ENCODE results near the gene NFYC.
"Not testable (repeated sequence)": the region's sequence is repeated elsewhere in the genome, so short reads cannot be mapped to it uniquely, and the experiment has no call there.

NFYC gene

DNA sequence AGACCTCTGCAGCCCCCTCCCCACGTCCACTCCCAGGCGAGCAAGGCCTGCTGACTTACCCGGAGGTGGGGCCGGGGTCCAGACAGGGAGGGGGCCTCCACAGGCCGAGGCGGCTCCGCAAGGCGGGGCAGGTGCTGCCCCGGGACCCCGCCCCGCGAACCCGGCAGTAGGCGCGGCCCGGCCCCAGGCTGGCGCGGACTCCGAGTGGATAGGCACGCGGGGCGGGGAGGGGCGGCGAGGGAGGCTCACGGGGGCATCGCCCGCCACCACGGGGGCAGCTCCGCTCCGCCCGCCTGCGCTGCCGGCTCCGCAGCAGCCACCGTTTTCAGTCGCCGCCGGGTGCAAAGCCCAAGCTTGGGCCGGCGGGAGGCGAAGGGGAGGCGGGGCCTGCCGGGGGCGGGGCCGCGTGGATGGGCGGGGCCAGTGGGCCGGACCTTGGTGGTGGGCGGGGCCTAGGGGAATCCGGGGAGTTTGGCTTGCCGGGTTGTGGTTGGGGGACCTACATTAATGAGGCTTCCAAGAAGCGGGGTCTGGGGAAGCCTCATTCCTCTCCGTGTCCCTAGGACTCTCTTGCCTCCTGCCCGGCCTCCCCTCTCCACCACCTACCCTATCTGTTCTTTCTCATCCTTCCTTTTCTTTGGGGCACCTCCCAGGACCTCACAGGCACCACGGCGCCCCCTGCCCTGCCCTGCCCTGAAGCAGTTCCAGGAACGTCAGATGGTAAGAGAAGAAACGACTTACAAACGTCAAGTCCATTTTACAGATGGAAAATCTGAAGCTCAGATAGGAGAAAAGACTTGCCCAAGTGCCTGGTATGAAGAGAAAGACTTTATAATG lies 26.0 kb upstream of the NFYC start, which contains the start of gene RIMS3:
Gene RIMS3 (minus strand): TSS at position 348 of the 837 bp plus-strand sequence. CDS start 23,757 bp downstream, outside the sequence.
- DNase-seq (ENCODE audit: low spot score) = peak; percentile 80

DNA sequence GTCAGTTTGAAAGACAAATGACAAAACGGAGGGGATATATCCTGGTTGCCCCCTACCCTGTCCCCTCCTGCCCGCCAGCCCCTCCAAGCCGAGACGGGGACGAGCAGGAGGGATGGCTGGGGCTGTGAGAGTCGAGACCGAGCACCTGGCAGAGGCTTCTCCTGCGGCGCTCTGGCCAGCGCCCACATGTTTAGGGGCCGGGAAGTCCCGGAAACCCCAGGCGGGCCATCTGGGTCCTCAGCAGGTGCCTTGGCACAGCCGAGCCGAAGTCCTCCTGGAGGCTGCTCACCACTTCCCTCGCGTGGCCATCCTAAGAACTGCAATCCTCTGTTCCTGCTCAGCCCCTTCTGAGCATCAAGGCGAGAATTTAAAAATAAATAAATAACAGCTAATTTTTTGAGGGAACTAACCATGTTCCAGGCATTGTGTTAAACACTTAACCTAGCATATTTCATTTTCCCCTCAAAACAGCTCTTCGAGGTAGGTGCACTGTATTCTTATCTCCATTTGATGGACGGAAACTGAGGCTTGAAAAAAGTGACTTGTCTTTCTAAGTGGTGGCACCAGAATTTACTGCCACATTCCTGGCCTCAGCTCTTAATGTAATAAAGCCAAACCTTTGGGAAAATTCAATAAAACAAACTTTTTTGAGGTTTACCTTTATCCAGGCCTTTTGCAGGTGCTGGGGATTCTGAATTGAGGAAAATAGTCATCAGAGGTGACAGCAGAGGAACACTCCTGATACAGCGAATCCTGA lies 22.6 kb upstream of the NFYC start:
- peak; percentile 84 for DNase-seq (ENCODE audit: low spot score)

DNA sequence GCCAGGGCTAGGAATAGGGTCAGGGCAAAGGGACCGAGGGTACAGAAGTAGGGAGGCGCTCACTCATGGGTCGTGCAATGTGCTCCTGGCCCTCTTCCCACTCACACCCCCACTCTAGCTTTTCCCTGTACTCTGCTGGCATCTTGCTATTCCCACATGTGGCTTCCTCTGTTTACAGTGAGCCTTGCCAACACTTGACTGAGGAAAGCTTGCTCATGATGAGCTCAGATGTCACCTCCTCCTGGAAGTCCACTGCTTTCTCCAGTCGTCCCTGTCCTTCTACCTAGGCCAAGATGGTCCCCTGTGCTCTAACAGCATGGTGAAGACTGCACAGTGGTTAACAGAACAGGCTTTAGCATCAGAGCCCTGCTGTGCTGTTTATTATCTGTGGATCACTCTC lies 18.1 kb upstream of the NFYC start:
- no peak for DNase-seq (ENCODE audit: low spot score)

DNA sequence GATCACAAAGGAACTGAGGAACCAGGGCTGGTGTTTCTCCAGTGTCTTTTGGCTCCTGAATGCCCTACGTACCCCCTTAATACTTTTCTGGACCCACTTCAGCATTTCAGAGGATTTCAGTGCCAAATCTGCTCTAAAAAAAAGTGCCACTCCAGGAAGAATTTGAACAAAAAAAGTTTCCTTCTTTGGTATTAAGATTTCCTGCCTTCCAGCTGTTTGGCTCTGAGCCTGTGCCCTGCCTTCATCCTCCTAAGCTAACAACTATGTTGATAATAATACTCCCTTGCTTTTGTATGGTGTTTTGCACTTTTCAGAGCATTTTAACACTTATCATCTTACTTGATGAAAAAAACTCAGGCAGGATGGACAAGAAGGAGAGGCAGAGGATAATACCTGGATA lies 15.0 kb upstream of the NFYC start:
- DNase-seq (ENCODE audit: low spot score) = no peak

DNA sequence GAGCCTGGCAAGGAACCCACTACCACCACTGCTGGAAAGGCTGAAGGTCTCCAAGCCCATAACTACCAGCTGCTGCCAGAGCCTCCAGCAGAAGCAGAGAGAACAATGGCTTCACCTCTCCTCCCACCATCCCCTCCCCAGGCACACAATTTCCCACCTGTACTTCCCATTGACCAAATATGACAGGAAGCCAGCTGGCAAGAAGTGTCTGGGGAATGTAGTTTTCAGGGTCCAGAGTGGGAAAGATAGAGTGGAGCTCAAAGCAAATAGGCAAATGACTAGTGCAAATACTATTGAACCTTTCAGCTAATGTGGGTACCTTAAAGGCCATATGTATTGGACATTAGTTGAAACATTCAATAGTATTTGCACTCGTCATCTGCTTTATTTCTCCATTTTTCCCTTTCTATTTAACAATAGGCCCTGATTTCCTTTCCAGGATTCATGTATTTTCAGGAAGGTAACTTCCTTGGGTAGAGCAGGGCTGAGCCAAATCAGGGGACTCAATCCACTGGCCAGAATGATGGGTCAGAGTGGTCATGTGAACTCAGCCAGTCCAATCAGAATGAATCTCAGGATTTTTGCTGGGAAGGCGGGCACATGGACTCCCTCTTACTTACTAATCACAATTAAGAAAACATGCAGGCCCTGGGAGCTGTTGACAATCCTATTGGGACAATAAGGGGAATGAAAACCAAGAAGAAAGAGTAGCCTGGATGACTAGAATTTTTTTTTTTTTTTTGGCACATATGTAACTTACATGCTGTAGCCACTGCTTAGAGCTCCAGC lies 12.1 kb upstream of the NFYC start:
- DNase-seq (ENCODE audit: low spot score) = no peak

DNA sequence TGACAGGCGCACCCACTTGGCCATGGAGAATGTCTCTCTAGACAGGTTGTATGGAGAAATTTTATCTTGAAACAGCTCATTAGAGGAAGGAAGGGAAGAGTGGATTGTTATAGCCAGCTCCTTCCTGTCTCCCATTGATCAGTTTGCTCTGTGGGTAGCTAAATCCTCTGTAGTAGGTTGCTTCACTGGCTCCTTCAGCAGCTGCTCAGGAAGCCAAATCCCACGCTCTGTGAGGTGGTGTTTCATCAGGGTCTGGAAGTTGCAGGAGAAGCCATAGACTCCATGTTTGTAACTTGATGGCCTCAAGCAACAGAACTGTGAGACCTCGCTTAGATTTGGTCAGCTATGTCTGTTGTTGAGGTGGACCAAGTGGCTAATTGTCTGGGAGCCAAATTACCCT lies 6.8 kb upstream of the NFYC start:
- DNase-seq (ENCODE audit: low spot score) = no peak

DNA sequence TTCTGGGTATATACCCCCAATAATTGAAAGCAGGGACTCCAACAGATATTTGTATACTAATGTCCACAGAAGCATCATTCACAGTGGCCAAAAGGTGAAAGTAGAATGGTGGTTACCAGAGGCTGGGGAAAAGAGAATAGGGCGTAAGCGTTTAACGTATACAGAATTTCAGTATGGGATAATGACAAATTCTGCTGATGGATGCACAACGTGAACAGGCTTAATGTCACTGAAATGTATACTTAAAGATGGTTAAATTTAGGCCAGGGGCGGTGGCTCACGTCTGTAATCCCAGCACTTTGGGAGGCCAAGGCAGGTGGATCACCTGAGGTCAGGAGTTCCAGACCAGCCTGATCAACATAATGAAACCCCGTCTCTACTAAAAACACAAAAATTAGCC lies 4.4 kb upstream of the NFYC start:
- DNase-seq (ENCODE audit: low spot score) = no peak

DNA sequence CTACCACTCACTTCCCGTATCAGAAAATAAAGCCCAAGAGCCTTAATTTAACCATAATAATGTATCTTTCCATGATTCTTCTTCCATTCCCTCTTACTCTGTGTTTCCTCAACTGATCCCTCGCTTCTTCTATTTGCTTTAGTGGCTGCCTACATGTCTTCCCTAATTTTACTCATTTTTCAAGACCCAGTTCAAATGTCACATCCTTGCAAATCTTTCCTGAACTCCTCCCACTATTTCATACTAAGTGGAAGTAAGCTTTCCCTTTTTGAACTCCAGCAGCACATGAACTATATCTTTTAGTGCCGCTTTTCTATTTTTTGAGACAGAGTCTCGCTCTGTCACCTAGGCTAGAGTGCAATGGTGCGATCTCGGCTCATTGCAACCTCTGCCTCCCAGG lies 3.8 kb upstream of the NFYC start:
- DNase-seq (ENCODE audit: low spot score) = no peak

DNA sequence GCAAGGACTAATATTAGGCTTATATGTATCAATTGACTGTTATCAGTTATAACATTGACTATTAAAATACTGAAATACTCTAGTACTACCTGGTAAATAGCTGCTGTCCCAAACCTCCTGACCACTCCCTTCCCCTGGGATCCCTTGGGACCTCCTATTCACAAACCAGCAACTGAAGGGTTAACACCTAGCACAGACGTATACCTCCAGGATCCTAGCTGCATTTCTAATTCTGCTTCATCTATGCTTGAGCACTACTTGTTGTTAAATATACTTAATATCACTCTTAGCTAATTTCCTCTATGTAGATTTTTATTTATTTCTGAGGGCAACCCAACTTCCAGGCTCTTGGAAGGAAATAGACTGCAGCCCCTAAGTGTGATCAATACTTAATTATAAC lies 1.8 kb upstream of the NFYC start:
- DNase-seq (ENCODE audit: low spot score) = no peak

DNA sequence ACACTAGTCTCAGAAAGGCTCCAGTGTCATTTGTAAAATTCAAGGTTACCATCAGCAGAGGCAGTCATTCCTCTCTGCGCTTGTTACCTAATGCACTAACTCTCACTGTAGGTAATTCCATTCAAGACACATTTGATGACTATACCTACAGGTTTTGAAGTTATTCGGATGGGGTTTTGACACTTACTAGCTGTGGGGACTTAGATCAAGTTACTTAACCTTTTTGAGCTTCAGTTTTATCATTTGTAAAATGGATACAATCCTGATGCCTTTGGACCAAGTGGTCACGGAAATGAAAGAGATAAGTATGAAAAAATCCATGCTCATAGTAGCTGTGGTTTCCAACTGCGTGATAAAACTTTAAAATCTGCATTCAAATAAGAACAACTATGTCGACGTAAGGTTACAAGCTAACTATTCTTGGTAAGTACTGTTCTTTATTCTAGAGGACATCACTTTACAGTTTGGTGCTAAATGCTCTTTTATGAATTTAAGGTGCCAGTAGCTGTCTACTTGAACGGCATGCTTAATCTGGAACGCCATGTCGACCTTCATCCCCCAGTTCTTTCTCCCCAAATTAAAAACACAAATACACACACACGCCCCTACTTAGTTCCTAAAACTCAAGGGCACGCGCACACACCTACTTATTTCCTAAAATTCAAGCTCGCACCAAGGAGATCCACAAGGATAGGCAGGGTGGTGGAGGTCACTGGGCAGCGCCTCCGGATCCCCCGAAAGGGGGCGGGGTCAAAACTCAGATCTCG lies 550 bp upstream of the NFYC start:
- no peak for DNase-seq (ENCODE audit: low spot score)

DNA sequence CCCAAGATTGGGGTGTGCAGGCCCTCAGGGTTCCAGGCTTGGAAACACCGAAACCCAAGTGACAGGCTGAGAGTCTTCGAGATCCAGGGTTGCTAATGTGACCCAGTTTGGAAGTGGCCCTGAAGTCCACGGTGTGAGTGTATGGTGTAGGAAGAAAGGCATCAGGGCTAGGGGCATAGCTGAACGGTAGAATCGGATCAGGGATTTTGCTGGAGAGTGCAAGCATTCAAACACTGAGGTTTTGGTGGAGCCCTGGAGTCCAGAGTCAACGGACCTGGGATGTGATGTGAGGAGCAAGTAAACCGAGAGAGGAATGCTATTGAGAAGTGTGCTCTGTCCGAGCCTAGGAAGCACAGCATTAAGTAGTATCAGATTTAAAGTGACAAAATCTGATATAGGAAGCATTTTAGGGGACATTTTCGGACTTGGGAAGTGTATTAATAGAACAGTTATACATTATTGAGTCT lies 958 bp downstream of the NFYC start:
- no peak for DNase-seq (ENCODE audit: low spot score)

DNA sequence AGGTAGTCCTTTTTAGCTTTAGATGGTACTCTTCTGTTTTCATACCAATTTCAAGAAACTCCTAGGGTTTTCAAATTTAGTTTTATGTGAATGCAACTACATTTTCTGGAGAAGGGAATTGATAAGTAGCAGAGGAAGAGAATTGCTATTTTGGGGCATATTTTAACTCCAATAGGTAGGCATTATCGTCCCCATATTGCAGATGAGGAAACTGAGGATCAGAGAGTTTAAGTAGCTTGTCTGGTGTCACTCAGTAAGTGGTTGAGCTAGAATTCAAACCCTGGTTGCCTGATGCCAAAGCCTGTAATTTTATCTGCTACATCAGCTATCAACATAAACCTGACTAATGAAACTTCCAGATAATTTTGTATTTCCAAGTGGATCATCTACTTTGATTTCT lies 1.9 kb downstream of the NFYC start:
- no peak for DNase-seq (ENCODE audit: low spot score)

DNA sequence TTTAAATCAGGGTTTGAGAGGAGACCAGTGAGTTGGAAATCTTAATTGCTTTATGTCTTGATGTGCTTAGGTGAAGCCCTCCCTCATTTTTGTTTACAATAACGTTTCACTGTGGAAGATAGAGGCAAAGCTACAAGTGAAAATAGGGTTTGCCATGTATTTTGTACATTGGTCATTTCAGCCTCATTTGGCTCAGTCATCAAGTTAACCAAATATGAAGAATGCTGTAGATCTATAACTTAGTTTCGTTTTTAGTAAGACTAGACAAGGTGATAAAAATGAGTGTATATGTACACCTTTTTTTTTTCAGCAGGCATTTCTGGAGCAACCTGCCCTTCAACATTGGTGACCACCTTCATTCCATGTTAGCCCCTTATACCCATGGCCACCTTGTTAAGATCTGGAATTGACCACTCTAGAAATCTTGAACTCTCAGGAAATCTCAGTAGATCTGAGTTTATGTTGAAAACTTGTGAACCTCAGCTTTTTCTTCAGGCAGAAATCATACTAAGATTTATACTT lies 2.9 kb downstream of the NFYC start:
- no peak for DNase-seq (ENCODE audit: low spot score)

DNA sequence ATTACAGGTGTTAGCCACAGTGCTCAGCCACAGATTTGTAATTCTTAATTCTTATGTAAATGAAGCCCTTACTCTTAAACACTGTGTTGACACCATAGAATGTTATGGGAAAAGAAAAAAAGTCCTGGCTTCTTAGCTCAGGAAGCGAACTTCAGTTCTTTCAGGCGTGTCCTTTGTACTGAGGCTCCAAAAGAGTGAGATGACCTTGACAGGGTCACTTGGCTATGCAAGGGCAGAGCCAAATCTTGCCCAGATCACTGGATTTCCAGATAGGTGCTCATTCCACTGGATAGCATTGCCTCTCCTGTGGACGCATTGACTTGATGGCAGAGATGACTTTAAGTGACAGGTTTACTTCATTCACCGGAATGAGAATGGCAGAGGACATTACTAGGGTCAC lies 4.8 kb downstream of the NFYC start:
- DNase-seq (ENCODE audit: low spot score) = no peak

DNA sequence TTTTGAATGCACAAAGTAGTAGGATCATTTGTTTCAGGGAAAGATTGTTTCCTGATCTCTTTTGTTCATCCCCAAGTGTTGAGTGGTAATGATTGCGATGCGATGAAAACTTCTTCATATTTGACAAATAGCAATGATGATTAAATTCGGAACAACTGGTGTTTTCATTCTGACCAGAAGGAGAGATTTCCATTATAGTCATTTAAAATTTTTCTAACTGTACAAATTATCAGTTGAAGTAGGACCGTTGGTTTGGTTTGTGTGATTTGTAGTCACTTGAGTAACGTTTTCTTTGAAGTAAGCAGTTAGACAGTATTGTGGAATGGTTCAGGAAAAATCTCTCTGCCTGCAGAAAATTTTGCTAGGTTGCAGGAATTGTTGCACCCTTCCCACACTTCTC lies 5.9 kb downstream of the NFYC start:
- no peak for DNase-seq (ENCODE audit: low spot score)

DNA sequence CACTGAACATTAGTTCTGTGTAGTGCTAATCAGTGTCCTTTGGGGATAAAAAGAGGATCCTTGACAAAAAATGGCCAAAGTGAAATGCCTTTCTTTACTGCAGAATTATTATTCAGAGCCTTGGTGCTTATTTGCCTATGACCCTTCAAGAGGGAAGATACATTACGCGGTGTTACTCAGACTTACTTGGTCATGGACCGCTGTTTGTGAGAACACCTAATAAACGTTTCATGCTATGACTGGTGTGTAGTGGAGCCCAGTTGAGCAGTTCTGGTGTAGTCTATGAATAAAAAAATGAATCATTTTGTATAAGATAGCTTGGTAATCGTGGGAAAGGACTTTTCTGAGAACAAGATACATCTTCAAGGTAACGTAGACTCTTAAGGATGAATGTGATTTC lies 8.3 kb downstream of the NFYC start:
- no peak for DNase-seq (ENCODE audit: low spot score)

DNA sequence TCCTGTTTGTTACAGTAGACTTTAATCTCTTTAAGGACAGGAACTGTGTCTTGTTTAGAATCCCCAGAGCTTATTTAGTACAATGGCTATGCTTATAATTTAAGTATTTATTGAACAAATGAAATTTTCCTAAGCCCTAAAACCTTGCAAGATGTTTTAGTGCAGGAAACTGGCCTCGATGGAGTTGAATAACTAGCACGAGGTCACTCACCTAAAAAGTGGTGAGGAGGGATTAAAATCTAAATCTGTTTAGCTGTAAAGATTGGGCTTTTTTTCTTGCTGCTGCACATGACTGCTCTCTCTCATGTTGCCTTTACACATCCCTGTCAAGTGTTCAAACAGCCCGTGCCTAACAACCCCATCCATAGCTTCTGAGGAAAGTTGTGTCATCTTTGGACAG lies 10.2 kb downstream of the NFYC start:
- no peak for DNase-seq (ENCODE audit: low spot score)

DNA sequence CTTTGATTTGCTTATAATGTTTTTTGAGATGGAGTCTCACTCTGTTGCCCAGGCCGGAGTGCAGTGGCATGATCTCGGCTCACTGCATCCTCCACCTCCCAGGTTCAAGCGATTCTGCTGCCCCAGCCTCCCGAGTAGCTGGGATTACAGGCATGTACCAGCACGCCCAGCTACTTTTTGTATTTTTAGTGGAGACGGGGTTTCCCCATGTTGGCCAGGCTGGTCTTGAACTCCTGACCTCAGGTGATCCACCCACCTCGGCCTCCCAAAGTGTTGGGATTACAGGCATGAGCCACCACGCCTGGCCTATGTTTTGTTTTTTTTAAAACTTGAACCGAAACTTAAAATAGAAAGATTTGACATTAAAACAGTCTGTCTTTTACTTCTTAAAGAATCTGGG lies 11.3 kb downstream of the NFYC start:
- not testable (repeated sequence) for DNase-seq (ENCODE audit: low spot score)

DNA sequence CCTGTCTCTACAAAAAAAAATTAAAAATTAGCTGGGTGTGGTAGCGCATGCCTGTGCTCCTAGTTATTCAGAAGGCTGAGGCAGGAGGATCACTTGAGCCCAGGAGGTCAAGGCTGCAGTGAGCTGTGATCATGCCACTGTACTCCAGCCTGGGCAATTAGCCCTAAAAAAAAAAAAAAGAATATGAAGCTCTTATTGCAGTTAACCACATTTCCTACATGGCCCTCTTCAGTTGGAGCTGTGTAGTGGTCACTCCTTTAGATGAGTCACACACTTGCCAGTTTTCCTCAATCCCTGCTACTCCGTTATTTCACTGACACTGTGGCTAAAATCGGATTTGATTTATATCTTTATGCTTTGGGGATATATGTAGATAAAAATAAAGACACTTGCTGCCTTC lies 11.8 kb downstream of the NFYC start:
- DNase-seq (ENCODE audit: low spot score) = no peak

DNA sequence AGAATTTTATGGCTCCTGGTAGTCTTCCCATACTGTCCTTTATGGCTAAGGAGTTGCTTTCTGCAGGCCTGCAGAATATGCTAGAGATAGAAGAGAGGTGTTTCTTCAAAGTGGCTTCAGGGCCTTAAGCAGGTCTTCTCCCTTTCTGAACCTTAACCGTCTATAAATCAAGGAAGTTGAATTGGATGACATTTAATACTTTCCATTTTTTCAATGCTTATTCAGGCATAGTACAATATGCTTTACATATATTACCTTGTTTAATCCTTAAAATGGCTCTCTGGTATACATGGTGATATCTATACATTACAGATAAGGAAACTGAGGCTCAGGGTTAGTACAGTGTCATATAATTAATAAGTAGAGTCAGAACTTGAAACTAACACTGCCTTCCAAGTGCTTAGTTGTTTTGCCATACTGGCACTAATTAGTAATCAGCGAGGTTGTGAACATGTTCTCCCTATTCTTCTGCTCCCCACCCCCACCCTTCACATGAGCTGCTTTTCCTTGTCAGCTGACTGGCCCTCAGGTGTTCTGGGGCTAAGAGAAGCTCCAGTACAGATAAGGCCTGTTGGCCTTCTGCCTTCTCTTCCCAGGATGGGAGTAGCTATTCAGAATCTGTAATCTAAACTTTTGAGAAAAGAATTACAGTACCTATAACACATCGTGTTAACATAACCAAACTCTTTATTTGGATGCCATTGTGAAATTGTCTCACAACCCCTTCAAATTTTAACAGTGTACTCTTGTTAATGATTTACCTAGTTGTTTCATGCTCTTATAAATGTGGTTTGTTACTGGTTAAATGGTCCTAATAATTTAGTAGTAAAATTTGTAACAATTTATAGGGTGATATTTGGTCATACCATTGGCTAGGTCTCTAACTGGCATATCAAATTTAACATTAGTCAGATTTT lies 13.6 kb downstream of the NFYC start:
- no peak for DNase-seq (ENCODE audit: low spot score)

Data from hematopoietic multipotent progenitor cell treated with erythropoietin and hydrocortisone succinate and interleukin-3 and kit ligand, for 17 days (in vitro differentiated cells).